Non-pigmented ciliary epithelial cell (primary cell): ENCODE measurements around the gene SMNDC1.

Source experiments
- DNase-seq: peaks from one replicate; pipeline ENCODE4 v3.0.0-alpha.2; 2010; ENCODE audit warnings: low read depth

Gene SMNDC1

GRCh38 chr10:110327262-110327914 lies 22.7 kb upstream of the SMNDC1 start:
- DNase-seq: no peak

DNA sequence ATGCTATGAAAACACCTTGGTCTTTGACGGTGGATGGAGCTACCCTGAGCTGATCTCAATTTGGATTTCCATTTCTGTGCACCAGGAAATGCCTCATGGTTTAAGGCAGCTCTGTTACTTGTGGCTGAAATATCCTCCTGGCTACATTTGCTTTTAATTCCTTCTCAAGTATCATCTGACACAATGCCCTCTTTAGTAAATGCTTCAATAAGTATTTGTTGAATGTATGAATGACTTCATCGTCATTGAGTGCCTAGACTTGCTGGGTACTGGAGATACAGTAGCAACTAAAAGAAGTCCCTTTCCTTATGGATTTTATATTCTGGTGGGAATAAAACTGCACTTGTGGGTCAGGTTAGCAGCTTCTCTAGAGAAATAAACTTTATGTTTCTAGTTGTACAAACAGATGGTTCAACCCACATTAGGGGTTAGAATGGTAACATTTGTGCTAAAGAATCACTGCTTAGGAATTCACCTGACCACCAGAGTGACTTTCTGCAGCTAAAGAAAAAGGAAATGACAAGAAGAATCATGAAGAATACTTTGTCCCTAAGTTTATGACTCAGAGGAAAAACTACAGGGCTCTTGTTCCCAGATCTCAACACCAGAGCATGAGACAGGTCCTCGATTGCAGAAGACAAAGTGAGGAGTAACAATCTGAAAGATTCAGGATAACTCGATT lies 21.8 kb upstream of the SMNDC1 start:
- peak; percentile 72 for DNase-seq

GRCh38 chr10:110324805-110325280 lies 20.1 kb upstream of the SMNDC1 start:
- DNase-seq: no peak

- no peak for DNase-seq
These were observed 19.6 kb upstream of the SMNDC1 start for GRCh38 chr10:110324201-110324804.

DNA sequence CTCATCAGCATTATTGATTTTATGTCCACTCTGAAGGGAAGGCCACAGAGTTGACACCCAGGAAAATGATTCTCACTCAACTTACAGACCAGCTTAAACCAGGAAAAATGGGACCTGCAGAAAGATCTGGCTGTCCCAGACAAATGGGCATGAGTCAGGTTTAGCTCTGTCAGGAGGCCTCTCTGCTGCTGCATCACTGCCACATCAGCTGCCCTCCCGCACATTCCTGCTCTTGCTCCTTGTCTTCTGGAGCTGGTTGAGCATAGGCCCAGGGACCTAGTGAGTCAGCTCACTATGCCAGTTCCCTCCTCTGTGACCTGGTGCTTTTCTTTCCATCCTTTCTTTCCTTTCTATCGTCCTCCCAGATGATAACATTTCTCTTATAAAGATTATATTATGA lies 18.8 kb upstream of the SMNDC1 start:
- peak; percentile 75 for DNase-seq

- no peak for DNase-seq
These were observed 17.3 kb upstream of the SMNDC1 start for GRCh38 chr10:110321869-110322620.

DNA sequence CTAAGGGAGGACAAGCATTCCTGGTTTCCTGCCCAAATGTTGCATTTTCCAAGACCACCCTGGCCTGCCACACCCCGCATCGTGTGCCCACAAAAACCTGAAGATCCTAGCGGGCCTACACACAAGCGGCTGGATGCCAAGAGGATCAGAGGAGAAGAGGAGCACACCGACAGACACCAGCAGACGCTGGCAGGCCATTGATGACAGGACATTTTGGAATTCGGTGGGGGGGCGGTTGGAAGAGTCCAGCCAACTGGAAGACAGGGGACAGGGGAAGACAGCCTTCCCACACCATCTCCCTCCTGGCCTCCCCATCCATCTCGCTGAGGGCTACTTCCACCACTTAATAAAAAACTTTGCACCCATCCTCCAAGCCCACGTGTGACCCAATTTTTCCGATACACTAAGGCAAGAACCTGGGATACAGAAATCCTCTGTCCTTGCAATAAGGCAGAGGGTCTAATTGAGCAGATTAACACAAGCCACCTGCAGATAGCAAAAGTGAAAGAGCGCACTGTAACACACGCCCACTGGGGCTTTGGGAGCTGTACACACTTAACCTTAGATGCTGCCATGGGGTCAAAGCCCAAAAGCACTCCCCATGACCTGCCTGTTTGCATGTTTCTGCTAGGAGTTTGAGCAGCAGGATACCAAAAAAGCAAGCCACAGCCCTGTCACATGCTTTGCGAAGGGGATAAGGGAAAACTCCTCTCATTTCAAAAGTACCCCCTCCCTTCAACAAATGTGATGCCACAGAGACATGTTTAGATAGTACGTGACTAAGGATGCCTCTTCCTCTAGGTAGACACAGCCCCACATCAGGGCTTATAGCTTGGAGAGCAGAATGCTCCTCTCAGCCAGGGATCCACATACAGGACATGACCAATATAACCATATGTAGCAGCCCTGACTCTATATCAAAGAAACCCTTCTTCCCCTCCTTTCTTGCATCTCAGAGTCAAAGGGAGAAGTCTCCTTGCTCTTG lies 13.4 kb upstream of the SMNDC1 start:
- no peak for DNase-seq

DNA sequence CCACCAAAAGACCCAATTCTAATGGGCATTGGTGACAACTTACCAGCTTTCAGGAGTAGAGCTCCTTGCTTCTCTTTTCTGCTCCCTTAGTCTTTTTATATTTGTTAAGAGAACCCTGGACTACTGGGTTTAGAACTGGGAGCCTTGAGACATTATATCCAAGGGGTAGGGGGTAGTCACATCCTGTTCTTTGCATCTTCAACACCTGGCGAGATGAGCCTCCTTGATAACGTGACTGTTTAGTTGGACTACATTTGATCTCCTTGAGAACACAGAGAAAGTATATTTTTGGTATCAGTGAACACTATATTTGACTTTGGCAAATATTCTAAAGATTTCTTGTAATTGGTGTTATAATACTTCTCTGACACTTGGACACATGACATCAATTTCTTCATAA lies 9.0 kb upstream of the SMNDC1 start:
- no peak for DNase-seq

GRCh38 chr10:110312206-110312605 lies 7.5 kb upstream of the SMNDC1 start:
- DNase-seq: no peak

GRCh38 chr10:110311357-110311949 lies 6.7 kb upstream of the SMNDC1 start:
- DNase-seq: no peak

DNA sequence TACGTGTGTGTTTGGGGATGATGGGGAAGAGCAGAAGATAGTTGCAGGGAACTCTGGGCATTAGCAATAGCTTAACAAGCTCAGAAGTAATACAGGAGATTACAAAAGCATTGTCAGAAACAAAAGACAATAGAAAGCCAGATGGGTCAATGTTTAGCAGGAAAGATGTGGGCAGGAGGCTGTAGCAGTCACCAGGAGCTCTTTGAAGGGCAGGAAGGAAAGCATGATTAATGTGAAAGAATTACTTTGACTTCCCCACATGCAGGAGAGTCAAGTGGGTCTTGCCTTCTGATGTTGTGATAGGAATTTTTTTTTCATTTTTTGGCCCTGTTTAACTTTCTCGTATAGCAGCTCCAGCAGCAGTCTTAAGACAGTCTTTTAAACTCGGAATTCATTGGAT lies 6.0 kb upstream of the SMNDC1 start:
- no peak for DNase-seq

DNA sequence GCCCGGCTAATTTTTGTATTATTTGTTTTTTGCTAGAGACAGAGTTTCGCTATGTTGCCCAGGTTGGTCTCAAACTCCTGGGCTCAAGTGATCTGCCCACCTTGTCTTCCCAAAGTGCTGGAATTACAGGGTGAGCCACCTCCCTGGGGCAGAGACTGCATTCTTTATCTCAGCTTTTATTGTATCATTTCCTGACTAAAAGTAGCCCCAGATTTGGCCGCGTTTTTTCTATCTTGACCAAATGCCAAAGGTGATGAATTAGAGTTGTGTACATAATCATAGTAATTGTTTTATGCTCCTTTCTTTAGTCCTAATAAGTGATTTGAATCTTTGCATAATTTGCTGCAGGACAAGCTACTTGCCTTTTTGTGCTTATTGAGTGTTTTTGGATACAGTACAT lies 3.1 kb upstream of the SMNDC1 start:
- no peak for DNase-seq

DNA sequence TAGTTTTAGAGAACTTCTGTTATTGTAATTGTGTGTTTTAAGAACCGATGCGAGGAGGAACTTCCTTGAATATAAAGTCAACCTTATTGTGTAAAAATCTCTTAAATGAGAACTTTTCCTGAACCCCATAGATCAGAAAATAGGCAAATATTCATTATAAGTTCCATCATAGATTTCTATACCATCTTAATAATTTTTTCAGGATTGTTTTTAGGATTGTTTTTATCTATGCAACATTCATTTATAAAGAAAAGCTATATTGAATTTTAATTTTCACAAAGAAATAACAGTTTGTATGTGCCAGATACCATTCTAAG lies 1.7 kb upstream of the SMNDC1 start:
- DNase-seq: no peak

- DNase-seq: peak; percentile 89
These were observed 1.2 kb upstream of the SMNDC1 start for GRCh38 chr10:110305767-110306451.

DNA sequence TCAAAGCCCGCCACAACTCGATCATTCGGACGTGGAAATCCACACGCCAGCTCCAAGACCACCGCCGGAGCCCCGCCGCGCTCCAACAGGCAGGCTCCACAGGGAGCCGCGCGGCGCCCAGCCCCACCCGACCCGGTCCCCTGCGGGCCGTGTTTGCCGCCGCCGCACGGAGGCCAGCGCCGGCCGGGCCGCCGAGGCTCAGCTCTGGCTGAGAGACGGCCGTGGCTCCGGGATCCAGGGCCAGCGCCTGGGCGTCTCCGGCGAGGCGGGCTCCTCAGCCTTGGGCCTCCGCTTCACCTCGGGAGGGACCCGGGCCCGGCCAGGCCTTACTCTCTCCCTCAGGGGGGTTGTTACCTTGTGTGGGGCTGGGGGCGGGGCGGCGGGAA lies 333 bp downstream of the SMNDC1 start:
- DNase-seq: no peak

- DNase-seq: no peak
These were observed 1.0 kb downstream of the SMNDC1 start for GRCh38 chr10:110303681-110304080.

GRCh38 chr10:110300486-110300986 lies 4.2 kb downstream of the SMNDC1 start:
- no peak for DNase-seq

GRCh38 chr10:110296966-110297365 lies 7.8 kb downstream of the SMNDC1 start:
- no peak for DNase-seq

DNA sequence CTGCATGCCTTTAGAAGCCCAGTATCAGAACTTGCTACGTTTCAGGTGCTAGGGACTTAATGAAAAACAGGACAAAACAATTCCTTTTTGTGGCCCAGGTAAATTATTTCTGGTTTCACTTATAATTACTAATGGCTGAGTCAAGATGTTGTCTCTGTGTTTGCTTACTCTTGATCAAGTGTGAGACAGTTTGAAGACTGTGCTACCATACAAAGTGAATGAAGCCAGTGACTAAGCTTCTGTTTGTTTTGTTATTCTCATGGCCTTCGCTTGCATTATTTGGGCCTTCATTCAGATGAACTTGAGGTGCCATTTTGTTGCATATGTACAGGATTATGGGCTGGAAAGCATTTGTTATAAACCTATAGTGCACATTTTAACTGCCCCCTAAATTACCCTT lies 17.9 kb downstream of the SMNDC1 start:
- no peak for DNase-seq

DNA sequence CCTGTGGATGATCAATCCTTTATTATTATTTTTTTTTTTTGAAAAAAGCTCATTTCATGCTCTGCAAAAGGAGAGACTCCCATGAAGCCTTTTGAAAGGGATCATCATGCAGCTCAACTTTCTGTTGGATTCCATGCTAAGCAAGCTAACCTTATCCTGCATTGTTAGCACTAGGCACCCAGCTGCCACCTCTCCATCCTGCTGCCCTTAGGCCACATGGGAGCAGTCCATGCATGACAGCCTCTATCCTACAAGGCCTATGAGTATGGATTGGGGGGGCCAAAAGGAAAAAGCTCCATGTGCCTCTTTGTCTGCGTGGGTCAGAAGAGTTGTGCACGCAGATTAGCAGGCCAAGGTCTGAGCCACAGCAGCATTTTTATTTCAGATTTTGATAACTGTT lies 19.2 kb downstream of the SMNDC1 start:
- DNase-seq: no peak
